Astrocyte (in vitro differentiated cells and primary cell): ENCODE data around the gene TSEN2.
"Not testable (repeated sequence)": the region's sequence is repeated elsewhere in the genome, so short reads cannot be mapped to it uniquely, and the experiment has no call there.

Experiments used
- CTCF ChIP-seq: IDR thresholded peaks from 2 replicates; pipeline ENCODE4 v1.5.1; 2011; ENCODE audit warnings: low read depth, mild to moderate bottlenecking, inconsistent platforms, low read length, moderate library complexity; ENCODE audit not compliant: insufficient read depth
- EZH2 ChIP-seq: IDR thresholded peaks from 2 replicates; pipeline ENCODE4 v1.6.1; 2012; ENCODE audit warnings: mild to moderate bottlenecking, low read length, inconsistent platforms; ENCODE audit not compliant: insufficient read depth

GRCh38 chr3:12479198-12479597, 5.1 kb upstream of the TSEN2 start:
- TF ChIP-seq EZH2, CTCF: not testable (repeated sequence)
